HG03159 (cell line): Measurements from ENCODE around the gene CTNNA3.
"Not testable (repeated sequence)": the region's sequence is repeated elsewhere in the genome, so short reads cannot be mapped to it uniquely, and the experiment has no call there.

Source experiments
- ATAC-seq: cut with Tn5 transposase; IDR thresholded peaks from one replicate; pipeline ENCODE4 v1.9.1; 2021; ENCODE audit warnings: mild to moderate bottlenecking, moderate library complexity; ENCODE audit not compliant: unreplicated experiment

CTNNA3 gene

GRCh38 chr10:67606572-67606971 lies 89.4 kb downstream of the CTNNA3 start:
- no peak for ATAC-seq

DNA sequence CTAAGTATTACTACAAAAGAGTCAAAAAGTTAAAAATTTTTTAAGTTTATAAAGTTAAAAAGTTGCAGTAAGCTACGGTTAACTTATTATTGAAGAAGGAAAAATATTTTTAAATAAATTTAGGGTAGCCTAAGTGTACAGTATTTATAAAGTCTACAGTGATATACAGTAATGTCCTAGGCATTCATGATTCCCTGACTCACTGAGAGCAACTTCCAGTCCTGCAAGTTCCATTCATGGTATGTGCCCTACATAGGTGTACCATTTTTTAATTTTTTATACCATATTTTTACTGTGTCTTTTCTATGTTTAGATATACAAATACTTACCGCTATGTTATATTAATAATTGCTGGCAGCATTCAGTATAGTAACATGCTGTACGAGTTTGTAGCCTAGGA lies 92.3 kb downstream of the CTNNA3 start:
- ATAC-seq: no peak

DNA sequence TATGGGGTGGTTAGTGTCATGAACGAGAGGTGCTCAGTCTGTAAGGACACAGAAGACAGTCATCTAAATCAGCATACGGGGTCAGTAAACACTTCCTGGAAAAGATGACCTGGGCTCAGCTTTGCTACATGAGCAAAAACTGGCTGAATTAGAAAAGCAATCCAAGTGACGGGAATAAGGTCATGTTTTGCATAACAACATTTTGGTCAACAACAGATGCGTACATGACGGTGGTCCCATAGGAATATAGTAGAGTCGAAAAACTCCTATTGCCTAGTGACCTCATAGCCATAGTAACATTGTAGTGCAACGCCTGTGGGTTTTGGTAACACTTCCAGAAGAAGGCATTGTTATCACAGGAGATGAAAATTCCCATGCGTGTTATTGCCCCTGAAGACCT lies 92.9 kb downstream of the CTNNA3 start:
- no peak for ATAC-seq

DNA sequence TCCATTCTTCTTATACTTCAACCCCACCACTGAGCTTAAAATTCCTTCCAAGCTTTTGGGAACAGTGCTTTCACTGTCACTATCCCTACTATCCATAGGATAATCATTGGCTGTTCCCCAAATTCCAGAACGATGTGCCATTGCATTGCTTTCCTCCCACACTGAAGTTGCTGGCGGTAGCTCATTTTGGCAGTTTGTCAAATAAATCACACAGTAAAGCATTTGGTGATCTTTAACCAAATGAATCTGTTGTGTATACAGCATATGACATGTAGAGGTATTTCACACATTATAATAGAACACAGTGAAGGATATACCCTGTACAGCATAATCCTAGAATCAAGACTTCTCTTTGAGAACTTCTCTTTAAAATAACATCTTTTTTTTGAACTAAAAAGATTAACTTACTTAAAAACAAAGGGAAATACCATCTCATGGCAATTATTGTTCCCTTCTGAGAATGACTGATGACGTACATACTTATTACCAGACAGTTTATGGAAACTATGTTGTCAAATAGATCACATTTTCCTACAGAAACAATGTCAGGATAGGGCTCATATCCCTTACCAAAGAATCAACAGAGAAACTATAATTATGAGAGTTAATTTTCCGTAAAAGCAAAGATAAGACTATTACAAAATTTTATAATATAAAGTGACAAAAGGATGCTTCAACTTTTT lies 93.6 kb downstream of the CTNNA3 start:
- ATAC-seq: no peak

GRCh38 chr10:67599597-67599996 lies 96.4 kb downstream of the CTNNA3 start:
- no peak for ATAC-seq

- ATAC-seq: no peak
Measured at GRCh38 chr10:67596641-67597040, 99.4 kb downstream of the CTNNA3 start.

- ATAC-seq: no peak
Measured at GRCh38 chr10:67587771-67588170, 108.2 kb downstream of the CTNNA3 start.

- no peak for ATAC-seq
Measured at GRCh38 chr10:67575532-67575931, 120.5 kb downstream of the CTNNA3 start.

DNA sequence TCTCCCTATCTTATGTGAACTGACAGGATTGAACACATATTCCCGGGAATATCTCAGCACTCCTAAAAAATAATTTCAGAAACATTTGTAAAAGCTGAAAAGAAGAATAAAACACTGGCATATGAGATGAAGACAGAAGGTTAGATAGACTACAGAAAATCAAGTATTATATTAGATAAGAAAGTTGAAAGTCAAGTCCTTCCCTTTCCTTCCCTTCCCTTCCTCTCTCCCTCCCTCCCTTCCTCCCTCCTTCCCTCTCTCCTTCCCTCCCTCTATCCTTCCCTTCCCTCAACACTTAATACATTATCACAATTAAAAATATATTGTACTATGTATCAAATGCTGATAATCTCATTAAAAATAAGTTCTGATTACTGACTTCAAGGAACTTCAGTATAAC lies 122.5 kb downstream of the CTNNA3 start:
- no peak for ATAC-seq

DNA sequence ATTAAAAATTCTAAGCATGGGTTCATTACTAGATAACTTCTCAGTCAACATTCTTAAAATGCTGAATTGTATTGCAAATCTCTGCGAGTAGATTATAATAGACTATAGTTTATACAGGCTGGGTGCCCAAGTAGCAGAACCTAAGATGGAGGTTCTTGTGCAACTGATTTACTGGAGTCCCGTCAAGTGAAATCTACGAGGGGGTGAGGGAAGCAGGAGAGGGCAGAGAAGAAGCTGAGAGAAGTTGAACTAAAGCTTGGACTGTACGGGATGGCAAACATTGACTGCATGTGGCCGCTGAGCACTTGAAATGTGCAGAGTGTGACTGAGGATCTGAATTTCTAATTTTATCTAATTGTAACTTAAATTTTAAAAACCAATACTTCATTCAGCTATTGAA lies 124.5 kb downstream of the CTNNA3 start:
- ATAC-seq: no peak

DNA sequence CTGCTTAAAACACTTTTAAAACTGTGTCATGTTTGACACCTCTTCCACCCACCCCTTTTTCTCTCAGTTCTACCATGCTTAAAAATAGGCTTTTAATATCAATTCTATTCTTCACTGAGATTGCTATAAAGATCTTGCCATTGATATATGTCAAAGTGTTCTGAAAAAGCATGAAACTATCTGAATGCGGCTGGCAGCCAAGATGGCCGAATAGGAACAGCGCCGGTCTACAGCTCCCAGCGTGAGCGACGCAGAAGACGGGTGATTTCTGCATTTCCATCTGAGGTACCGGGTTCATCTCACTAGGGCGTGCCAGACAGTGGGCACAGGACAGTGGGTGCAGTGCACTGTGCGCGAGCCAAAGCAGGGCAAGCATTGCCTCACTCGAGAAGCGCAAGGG lies 137.7 kb downstream of the CTNNA3 start:
- not testable (repeated sequence) for ATAC-seq

DNA sequence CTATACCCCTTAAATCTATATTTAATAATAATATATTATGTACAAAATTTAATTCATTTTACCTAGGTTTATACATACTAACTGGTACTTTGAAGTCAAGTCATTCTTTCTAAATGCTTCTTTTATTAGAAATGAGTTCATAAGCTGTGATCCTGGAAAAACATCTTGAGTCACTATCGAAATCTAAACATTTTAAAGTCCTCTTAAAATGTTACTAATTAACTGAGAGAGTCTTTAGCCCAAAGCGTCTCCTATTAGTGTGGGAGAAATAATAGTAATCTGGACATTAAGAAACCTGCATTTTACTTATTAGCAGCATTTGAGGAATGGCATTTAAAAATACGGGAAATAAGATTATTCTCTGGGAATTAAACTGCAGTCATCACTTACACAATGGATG lies 142.7 kb downstream of the CTNNA3 start:
- ATAC-seq: no peak

DNA sequence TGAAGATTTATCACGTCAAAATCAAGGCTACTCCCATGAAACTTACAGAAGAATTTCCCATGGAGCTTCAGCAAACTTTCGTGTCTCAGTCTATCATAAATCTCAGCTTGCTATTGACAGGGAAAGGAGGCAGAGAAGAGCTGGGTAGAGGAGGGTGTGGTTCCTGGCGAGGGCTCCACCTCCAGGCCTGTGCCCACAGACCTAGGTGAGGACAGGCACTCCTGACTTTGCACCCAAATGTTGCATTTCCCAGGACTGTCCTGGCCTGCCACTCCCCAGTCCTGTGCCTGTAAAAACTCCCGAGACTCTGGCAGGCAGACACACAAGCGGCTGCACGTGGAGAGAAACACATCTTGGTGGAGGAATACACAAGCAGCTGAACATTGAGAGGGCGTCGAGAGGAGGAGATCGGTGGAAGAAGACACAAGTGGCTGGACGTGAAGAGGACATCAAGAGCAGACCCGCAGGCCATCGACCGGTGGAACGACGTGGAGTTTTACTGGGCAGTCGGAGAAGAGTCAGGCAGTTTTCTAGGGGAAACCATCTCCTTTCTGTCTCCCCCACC lies 145.1 kb downstream of the CTNNA3 start:
- ATAC-seq: no peak

GRCh38 chr10:67550046-67550445 lies 145.9 kb downstream of the CTNNA3 start:
- no peak for ATAC-seq

DNA sequence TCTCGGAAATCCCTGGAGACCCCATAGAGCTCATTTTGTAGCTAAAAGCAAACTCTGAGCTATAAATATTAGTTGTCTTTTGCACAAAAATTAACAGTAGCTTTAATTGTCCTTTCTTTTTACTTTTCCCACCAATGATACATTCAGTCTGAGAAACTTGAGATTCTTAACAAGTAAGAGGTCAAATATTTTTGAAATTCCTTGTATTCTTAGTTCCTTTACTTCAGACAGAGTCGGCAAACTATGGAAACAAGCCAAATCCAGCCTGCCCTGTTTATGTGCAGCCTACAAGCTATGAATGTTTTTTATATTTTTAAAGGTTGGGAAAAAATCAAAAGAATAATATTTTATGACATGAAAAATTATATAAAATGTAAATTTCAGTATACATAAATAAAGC lies 146.6 kb downstream of the CTNNA3 start:
- no peak for ATAC-seq

DNA sequence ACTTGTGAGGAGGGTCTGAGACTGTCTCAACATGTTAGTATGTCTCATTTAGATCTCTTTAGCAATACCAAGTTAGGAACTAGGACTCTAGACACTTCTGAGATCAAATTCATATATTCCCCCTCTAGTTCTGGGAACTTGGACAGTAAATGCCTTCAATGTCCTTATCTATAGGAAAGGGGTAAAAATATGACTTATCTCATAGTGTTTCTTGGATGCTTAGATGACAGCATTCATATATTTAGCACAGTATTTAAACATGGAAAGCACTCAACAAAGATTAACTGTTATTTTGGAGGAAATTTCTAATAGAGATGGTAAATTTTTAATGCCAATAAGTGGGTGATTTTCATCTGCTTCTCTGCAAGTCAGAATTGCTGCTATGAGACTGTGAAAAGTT lies 154.6 kb downstream of the CTNNA3 start:
- no peak for ATAC-seq

DNA sequence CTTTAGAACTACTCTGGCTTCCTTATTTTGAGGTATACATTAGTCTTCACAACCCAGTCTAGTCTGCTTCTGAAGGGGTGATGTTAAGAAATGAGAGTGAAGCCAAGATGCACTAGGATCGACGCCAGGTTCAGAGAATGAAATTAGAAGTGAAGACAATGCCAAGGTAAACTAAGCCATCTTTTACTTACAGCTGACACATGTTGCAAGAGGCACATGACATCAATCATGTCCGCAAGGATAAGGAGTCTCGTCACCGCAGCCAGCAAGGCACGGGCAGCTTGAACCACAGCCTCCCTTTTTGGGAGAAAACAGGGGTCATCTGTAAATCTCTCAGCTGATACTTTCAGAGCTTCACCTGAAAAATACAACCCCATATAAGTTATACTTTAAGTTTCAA lies 156.7 kb downstream of the CTNNA3 start:
- no peak for ATAC-seq

- no peak for ATAC-seq
Measured at GRCh38 chr10:67537906-67538305, 158.1 kb downstream of the CTNNA3 start.

DNA sequence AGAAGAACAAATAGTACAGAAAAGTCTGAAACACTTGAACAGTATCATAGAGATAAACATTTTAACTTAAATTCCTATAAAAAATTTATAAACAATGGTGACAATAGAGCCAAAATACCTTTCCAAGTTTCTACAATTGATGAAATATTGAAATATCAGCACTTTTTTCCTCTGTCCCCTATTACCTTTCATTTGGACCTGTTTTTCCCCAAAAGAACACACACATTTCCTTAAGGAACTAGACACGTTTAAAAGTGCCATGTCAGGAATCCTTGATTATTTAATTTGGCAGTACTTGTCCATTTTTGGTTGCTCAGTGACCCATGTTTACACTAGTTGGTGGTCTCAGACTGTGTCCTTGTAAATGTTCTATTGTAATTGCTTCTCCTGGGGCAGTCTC lies 162.6 kb downstream of the CTNNA3 start:
- no peak for ATAC-seq

- ATAC-seq: not testable (repeated sequence)
Measured at GRCh38 chr10:67530990-67531389, 165.0 kb downstream of the CTNNA3 start.

DNA sequence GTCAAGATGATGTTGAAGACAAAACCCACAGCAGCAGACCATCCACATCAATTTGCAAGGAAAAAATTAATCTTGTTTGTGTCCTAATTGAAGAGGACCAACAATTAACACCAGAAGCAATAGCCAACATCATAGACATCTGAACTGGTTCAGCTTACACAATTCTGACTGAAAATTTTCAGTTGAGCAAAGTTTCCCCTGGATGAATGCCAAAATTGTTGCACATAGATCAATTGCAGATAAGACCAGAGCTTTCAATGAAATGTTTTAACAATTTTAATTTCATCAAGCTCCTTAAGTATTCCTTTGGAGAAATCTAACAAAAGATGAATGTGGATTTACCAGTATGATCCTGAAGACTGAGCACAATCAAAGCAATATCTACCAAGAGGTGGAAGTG lies 168.6 kb downstream of the CTNNA3 start:
- no peak for ATAC-seq

DNA sequence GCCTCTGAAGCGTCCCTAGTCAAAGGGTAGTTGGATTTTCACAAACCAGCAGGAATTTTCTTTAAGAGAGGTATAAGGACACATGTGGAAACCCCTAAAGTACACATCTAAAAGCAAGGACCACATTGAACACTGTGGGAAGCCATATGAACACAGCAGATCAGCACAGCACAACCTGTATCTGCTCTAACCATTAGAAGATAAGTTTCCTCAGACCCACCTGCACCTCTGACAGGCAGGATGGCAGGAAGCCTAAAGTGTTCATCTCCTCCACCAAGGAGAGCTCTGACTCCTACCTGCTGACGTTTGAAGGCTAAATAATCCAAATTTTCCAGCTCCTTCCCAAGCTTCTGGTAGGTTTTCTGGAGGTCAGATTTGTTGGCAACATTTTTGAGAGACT lies 174.4 kb downstream of the CTNNA3 start:
- ATAC-seq: no peak

GRCh38 chr10:67520924-67521520 lies 175.0 kb downstream of the CTNNA3 start:
- ATAC-seq: peak; percentile 95
